Thoracic aorta (tissue), 2 donors: ENCODE data around the gene FGFR3. TPM values are rescaled to one million over a fixed set of nuclear protein-coding genes. Genes with fewer than 3 reads are reported as not detected.

Source experiments
- ATAC-seq: fragments of 150-250 bp; one replicate; pipeline ENCODE4 v1.8.0; 2017; ENCODE audit warnings: low read depth; ENCODE audit not compliant: insufficient number of reproducible peaks, low FRiP score
- DNase-seq: peaks from one replicate; pipeline ENCODE4 v3.0.0-alpha.2; 2020; ENCODE audit warnings: low spot score
- H3K27ac ChIP-seq, 2 donors: fragments of 200-600 bp; sonication (generic); 1 replicate in 1 of 2; 2 replicates in 1 of 2; pipeline ENCODE4 v1.5.1; 2016; ENCODE audit warnings: mild to moderate bottlenecking in 2 of 2, moderate library complexity in 2 of 2
- H3K27me3 ChIP-seq: fragments of 200-600 bp; sonication (generic); replicated peaks from 2 replicates; pipeline ENCODE4 v1.6.0; 2016; ENCODE audit warnings: mild to moderate bottlenecking; ENCODE audit not compliant: insufficient read depth
- H3K36me3 ChIP-seq: fragments of 200-600 bp; sonication (generic); one replicate; pipeline ENCODE4 v1.5.1; 2016
- H3K4me1 ChIP-seq, 2 donors: fragments of 200-600 bp; sonication (generic); 1 replicate in 1 of 2; 2 replicates in 1 of 2; pipeline versions ENCODE4 v1.5.1 to v1.6.0; 2016; ENCODE audit warnings: low read depth in 2 of 2, mild to moderate bottlenecking in 1 of 2; ENCODE audit not compliant: control insufficient read depth in 1 of 2
- H3K4me3 ChIP-seq: fragments of 200-600 bp; sonication (generic); 2 replicates; pipeline ENCODE4 v1.5.1; 2016; ENCODE audit warnings: mild to moderate bottlenecking
- H3K9me3 ChIP-seq: fragments of 200-600 bp; sonication (generic); 2 replicates; pipeline ENCODE4 v1.5.1; 2016
- CTCF ChIP-seq: fragments of 200-600 bp; sonication (generic); IDR thresholded peaks from one replicate; pipeline ENCODE4 v1.5.1; 2019; ENCODE audit warnings: antibody characterized with exemption
- total RNA-seq, 2 donors: library from RNA; depleted of rRNA; stranded (reverse); fragments of >200 nt; gene quantifications; one replicate each; pipeline versions ENCODE4 v1.1.0 to v1.2.3, GENCODE V29; 2016

Gene FGFR3
- total RNA-seq, 2 donors from 2014 or later = 0.68 to 1.4 TPM

GRCh38 chr4:1790005-1790404, 3.1 kb upstream of the FGFR3 start:
- no peak for TF ChIP-seq CTCF
- H3K4me1 ChIP-seq = peaks cover 12 to 13% of the 10 kb centered on the region in 2 donors
- no peak for ATAC-seq
- H3K36me3 ChIP-seq = no peaks in the 10 kb centered on the region
- no peaks in the 10 kb centered on the region for H3K9me3 ChIP-seq
- no peaks in the 10 kb centered on the region for H3K27me3 ChIP-seq
- no peak overlapping the region for H3K4me3 ChIP-seq
- no peak overlapping the region for H3K27ac ChIP-seq
- no peak for DNase-seq

GRCh38 chr4:1792158-1792831, 798 bp upstream of the FGFR3 start:
- H3K4me1 ChIP-seq = peaks cover 15 to 20% of the 10 kb centered on the region in 2 donors
- H3K36me3 ChIP-seq = no peaks in the 10 kb centered on the region
- no peaks in the 10 kb centered on the region for H3K9me3 ChIP-seq
- ATAC-seq (no peak), DNase-seq (no peak)
- no peak overlapping the region for H3K27ac ChIP-seq
- TF ChIP-seq CTCF = no peak
- H3K4me3 ChIP-seq = no peak overlapping the region
- no peaks in the 10 kb centered on the region for H3K27me3 ChIP-seq

GRCh38 chr4:1793496-1793840, 375 bp downstream of the FGFR3 start:
- Histone ChIP-seq H3K9me3 (no peaks in the 10 kb centered on the region), H3K27me3 (no peaks in the 10 kb centered on the region), H3K4me3 (peak overlapping the region; percentile 61), H3K4me1 (peaks cover 15 to 20% of the 10 kb centered on the region in 2 donors), H3K36me3 (no peaks in the 10 kb centered on the region), H3K27ac (no peak overlapping the region)
- DNase-seq (no peak), ATAC-seq (no peak)
- no peak for TF ChIP-seq CTCF

GRCh38 chr4:1793940-1794808, 1.1 kb downstream of the FGFR3 start:
- peak overlapping the region; percentile 61 for H3K4me3 ChIP-seq
- ATAC-seq (no peak), DNase-seq (no peak)
- H3K9me3 ChIP-seq = no peaks in the 10 kb centered on the region
- H3K27ac ChIP-seq = no peak overlapping the region
- no peaks in the 10 kb centered on the region for H3K27me3 ChIP-seq
- peaks cover 15 to 20% of the 10 kb centered on the region in 2 donors for H3K4me1 ChIP-seq
- no peaks in the 10 kb centered on the region for H3K36me3 ChIP-seq
- TF ChIP-seq CTCF = no peak

GRCh38 chr4:1794809-1795298, 1.8 kb downstream of the FGFR3 start:
- Histone ChIP-seq H3K9me3 (no peaks in the 10 kb centered on the region), H3K27ac (no peak overlapping the region), H3K4me1 (peaks cover 15 to 20% of the 10 kb centered on the region in 2 donors), H3K4me3 (peak overlapping the region; percentile 61), H3K27me3 (no peaks in the 10 kb centered on the region), H3K36me3 (no peaks in the 10 kb centered on the region)
- TF ChIP-seq CTCF = no peak
- ATAC-seq (no peak), DNase-seq (no peak)
